Measurements from ENCODE around the gene SAMD4A. TPM values are rescaled to one million over a fixed set of nuclear protein-coding genes. Genes with fewer than 3 reads are reported as not detected.

SAMD4A gene
- total RNA-seq, 1 experiment from 2014 or later: 9.6 TPM

DNA sequence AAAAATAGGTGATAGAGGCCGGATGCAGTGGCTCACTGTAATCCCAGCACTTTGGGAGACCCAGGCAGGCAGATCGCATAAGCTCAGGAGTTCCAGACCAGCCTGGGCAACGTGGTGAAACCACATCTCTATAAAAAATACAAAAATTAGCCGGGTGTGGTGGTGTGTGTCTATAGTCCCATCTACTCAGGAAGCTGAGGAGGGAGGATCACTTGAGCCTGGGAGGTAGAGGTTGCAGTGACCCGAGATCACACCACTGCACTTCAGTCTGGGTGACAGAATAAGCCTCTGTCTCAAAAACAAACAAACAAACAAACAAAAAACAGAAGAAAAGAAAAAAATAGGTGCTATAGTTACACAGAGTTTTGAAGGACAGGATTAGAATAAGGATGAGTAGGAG is 142.1 kb downstream of the SAMD4A start:
- Mint-ChIP-seq H3K9me3 (no peaks in the 10 kb centered on the region; a peak in 2 of 5 replicates), H3K27ac (no peak overlapping the region), H3K27me3 (ENCODE audit: low read depth) (no peaks in the 10 kb centered on the region), H3K4me1 (peaks cover 4 to 5% of the 10 kb centered on the region in 2 experiments; a peak in 2 of 4 replicates), H3K4me3 (no peak overlapping the region), H3K36me3 (ENCODE audit: insufficient read depth in 1 of 3, low read depth in 3 of 3) (no peaks in the 10 kb centered on the region)
- Histone ChIP-seq H3K4me2 (ENCODE audit: insufficient read depth, insufficient read length, low read length) (no peak overlapping the region), H3K56ac (ENCODE audit: insufficient read length, low read depth, low read length) (no peak overlapping the region), H4K8ac (replicated peaks; ENCODE audit: insufficient read length, low read depth, low read length) (no peak overlapping the region), H2BK15ac (ENCODE audit: low read depth, low read length) (no peak overlapping the region), H4K5ac (ENCODE audit: insufficient read length, low read depth, low read length) (no peak overlapping the region), H3K27me3 (ENCODE audit: insufficient read depth, low read length) (no peaks in the 10 kb centered on the region), H3K14ac (ENCODE audit: insufficient read depth, low read length) (no peak overlapping the region), H3K18ac (ENCODE audit: insufficient read length, low read depth, low read length) (no peak overlapping the region), H3K27ac (ENCODE audit: insufficient read length, low read depth, low read length) (no peak overlapping the region), H3K79me2 (ENCODE audit: insufficient read depth, low read length) (no peaks in the 10 kb centered on the region), H3K23ac (ENCODE audit: insufficient read length, low read depth, low read length) (no peak overlapping the region), H2AK5ac (ENCODE audit: insufficient read length, low read length) (no peak overlapping the region), H4K20me1 (ENCODE audit: control insufficient read depth, insufficient read depth, insufficient read length) (no peaks in the 10 kb centered on the region), H3K4me1 (ENCODE audit: insufficient read depth, low read length) (no peaks in the 10 kb centered on the region), H3K23me2 (ENCODE audit: insufficient read length, low read depth, low read length, poor library complexity, severe bottlenecking) (no peaks in the 10 kb centered on the region), H2BK12ac (ENCODE audit: insufficient read length, low read depth, low read length) (no peak overlapping the region), H2BK120ac (ENCODE audit: low read depth, low read length, poor library complexity, severe bottlenecking) (no peak overlapping the region), H2BK5ac (ENCODE audit: insufficient read length, low read length) (no peak overlapping the region), H3K9me3 (ENCODE audit: control insufficient read depth, low read depth, low read length) (no peaks in the 10 kb centered on the region), H3K9ac (ENCODE audit: extremely low read depth, insufficient read length, low read length) (no peak overlapping the region), H4K91ac (ENCODE audit: insufficient read length, low read depth, low read length) (no peak overlapping the region), H2BK20ac (ENCODE audit: low read depth, low read length, poor library complexity, severe bottlenecking) (no peak overlapping the region), H3K79me1 (ENCODE audit: insufficient read depth, low read depth, low read length, poor library complexity, severe bottlenecking) (no peaks in the 10 kb centered on the region), H3T11ph (ENCODE audit: low read length) (no peak overlapping the region), H2AFZ (ENCODE audit: low read length) (no peak overlapping the region), H3K4ac (ENCODE audit: low read depth, low read length) (no peak overlapping the region)
- TF ChIP-seq, protein P1, sequence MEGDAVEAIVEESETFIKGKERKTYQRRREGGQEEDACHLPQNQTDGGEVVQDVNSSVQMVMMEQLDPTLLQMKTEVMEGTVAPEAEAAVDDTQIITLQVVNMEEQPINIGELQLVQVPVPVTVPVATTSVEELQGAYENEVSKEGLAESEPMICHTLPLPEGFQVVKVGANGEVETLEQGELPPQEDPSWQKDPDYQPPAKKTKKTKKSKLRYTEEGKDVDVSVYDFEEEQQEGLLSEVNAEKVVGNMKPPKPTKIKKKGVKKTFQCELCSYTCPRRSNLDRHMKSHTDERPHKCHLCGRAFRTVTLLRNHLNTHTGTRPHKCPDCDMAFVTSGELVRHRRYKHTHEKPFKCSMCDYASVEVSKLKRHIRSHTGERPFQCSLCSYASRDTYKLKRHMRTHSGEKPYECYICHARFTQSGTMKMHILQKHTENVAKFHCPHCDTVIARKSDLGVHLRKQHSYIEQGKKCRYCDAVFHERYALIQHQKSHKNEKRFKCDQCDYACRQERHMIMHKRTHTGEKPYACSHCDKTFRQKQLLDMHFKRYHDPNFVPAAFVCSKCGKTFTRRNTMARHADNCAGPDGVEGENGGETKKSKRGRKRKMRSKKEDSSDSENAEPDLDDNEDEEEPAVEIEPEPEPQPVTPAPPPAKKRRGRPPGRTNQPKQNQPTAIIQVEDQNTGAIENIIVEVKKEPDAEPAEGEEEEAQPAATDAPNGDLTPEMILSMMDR (conservative IDR thresholded peaks at IDR 0.05): no peak
- DNase-seq: no peak
- WGBS (ENCODE audit: extremely low coverage, insufficient read length, low lambda C conversion rate): no CpG with 5 or more reads among the region's 5 CpGs
